GM19467 (cell line): ENCODE measurements around the gene ZCCHC14.
"Not testable (repeated sequence)": the region's sequence is repeated elsewhere in the genome, so short reads cannot be mapped to it uniquely, and the experiment has no call there.

Experiments used
- ATAC-seq: cut with Tn5 transposase; IDR thresholded peaks from one replicate; pipeline ENCODE4 v1.9.1; 2021; ENCODE audit warnings: mild to moderate bottlenecking, moderate library complexity; ENCODE audit not compliant: unreplicated experiment

The ZCCHC14 gene

DNA sequence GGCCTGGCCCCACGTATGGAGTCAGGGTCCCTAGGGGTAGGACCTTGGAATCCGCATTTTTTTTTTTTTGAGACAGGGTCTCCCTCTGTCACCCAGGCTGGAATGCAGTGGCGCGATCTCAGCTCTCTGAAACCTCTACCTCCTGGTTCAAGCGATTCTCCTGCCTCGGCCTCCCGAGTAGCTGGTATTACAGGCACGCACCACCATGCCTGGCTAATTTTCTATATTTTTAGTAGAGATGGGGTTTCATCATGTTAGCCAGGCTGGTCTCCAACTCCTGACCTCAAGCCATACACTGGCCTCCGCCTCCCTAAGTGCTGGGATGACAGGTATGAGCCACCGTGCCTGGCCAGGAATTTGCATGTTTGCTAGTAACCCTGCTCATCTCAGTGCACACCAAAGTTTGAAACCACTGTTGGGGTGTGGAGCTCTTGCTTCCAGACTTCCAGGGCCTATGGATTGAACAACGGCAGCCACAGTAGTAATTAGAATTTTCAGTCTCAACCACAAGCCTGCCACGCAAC is 5.0 kb upstream of the ZCCHC14 start:
- not testable (repeated sequence) for ATAC-seq

DNA sequence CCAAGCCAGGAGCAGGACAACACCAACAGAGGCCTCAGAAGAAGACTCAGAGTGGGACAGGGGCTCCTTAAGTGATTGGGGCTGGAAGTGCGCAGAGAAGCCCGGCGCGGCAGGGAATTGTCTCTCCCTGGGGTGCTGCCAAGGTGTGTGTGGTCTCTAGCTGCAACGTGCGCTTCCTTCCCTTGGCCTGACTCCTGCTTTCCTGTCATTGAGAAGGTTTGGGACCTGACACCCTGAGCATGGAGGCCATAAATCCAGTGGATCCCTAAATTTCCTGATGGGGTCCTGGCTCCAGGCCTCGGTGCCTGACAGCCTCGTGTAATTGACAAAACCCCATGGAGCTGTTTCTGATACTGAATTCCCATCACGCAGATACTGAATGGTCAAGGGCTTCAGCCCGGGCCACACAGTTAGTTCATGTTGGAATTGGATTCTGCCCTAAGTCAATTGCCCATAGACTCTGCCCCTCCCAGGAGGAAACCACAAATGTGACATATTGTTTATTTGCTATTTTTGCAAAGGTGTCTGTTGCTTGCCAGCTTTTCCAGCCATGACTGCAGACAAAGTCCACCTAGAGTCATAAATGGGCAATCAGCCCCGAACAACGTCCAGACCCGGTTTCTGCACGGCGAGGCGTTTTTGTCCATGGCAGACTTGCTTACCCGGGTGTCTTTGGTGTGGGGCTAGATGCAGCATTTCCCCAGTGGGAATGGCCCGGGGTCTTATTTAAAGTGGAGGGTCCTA is 4.4 kb upstream of the ZCCHC14 start:
- not testable (repeated sequence) for ATAC-seq

DNA sequence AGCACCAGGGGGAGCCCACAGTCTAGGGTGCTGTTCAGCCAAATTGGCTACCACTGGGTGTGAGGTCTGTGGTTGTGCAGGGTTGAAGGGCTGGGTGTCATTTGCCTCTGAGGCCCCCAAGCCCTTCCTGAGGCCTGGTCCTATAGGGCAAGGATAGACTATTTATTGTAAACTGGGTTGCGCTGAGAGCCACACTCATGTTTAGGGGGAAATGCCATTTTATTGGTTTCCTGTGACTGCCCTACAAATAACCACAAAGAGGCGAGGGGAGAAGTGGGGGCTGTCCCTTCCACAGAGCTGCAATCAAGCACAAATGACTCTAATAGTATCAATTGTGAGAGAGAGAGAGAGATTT is 3.6 kb upstream of the ZCCHC14 start:
- no peak for ATAC-seq

DNA sequence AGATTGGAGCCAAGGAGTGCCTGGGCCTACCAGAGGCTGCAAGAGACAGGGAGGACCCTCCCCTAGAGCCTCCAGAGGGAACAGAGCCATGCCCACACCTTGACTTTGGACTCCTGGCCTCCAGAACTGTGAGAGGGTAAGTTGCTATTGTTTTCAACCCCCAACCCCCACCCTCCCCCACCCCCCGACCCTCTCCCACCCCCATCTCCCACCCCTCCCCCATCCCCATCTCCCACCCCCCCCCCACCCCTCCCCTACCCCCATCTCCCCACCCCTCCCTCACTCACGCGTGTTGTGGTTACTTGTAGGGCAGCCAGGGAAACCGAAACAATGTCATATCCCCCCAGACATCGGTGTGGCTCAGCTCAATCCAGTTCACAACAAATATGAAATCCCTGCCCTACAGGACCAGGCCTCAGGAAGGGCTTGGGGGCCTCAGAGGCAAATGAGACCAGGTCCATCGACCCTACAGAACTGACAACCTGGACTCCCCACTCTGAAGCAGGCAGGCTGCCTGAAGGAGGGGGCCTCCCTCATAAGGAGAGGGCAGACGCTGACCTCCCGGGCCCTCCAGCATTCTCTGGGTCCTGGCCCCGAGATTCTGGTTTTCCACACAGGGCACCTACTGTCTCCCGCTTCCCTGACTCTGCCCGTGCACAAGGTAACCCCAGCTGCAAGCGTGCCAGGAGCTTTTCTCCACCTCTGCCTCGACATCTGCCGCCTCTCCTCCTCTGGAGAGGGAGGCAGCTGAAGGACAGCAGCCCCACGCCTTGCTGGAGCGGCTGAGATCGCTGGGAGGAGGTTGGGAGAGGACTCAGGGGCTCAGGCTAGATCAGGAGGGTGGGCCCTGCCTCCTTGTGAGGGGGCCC is 3.0 kb upstream of the ZCCHC14 start:
- ATAC-seq = no peak

DNA sequence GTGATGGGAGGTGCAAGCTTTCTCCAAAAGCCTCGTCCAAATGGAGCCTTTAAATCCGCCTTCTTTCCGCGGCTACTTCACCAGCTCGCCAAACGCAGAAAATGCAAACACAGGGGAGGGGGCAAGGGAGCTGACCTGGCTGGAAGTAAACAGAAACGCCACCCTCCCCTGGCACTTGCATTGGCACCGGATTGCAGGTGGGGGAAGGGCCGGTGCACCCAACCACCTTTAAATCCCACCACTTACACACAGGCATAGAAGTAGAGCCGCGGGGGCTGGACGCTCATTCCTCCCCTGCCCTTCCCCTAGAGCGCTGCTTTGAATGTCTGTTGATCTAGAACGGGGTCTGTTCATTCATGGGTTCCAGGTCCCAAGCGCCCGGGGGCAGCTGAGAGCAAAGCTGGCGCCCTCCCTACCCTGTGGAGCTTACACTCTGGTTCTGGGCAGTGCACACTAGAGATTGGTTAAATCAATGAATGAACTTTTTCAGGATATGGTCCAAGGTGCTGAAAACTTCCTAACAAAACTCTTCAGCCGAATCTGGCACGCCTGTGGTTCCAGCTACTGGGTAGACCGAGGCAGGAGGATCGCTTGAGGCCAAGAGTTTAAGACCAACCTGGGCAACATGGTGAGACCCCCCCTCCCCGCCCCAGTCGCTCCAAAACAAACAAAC is 920 bp upstream of the ZCCHC14 start:
- no peak for ATAC-seq

DNA sequence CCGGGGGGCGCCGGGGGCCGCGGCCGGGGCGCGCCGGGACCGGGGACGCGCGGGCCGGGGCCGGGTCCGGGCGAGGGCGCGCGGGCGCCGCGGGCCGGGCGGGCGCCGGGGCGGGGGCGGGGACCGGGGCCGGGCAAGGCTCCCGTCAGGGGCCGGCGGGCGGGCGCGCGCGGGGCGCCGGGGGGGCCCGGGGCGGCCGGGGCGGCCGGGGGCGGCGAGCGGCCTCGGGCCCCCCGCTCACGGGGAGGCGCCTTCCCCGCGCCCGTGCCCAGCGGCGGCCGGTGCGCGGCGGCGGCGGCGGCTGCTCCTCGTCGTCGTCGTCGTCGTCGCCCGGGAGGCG is 563 bp downstream of the ZCCHC14 start:
- ATAC-seq = no peak

DNA sequence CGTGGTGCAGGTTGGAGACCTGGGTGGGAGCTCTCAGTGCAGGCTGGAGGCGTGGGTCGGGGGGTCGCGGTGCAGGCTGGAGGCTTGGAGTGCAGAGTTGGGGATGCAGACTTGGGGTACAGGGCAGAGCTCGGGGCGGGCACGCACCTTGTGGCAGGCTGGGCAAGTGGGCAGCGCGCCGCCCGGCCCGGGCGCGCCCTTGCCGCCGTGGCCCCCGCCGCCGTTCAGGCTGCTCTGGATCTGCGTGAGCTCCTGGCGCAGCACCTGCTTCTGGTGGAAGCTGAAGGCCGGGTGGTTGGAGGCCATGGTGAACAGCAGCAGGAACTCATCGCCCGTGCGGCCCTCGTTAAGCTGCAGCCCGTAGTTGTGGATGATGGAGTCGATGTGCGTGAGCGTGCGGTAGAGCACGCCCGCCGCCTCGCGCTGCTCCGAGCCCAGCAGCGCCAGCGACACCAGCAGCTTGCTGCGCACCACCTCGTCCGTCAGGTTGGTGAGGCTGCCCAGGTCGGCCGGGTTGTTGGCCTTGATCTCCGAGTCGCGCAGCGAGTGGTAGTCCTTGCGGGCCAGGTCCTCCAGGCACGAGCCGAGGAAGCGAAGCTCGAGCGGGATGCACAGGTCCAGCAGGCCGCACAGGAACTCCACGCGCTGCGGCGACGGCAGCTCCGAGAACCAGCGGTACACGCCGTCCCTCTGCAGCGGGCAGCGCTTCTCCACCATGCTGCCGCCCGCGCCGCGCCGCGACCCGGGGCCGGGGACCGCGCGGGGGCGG is 1.1 kb downstream of the ZCCHC14 start:
- ATAC-seq = no peak

DNA sequence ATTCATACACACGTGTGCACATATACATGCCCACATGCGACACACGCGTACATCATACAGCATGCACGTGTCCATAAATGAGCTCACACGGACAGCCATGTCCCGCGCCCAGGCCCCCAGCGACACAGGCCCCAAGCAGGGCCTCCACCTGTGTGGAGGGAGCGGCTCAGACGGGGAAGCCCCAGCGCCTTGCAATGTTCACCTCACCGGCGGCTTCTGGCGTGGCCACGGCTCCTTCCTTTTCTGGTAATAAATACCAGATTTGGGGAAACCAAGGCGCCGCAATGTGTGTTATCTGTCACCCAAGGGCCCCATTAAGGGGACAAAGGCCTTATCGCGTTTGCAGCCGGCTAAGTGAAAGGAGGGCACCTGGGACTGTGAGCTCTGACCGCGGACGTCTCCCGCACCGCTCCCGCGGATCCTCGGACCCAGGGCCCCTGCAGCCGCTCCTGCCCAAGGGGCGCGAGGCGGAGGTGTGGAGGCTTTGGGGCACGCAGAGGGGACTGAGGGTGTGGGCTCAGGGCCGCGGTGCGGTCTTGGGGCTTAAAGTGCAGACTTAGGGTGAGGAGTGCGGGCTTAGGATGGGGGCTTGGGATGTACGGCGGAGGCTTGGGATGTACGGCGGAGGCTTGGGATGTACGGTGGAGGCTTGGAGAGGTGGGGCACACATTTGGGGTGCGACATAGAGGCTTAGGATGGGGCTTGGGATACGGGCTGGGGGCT is 1.9 kb downstream of the ZCCHC14 start:
- not testable (repeated sequence) for ATAC-seq

GRCh38 chr16:87490096-87490798 is 2.6 kb downstream of the ZCCHC14 start:
- ATAC-seq = no peak

DNA sequence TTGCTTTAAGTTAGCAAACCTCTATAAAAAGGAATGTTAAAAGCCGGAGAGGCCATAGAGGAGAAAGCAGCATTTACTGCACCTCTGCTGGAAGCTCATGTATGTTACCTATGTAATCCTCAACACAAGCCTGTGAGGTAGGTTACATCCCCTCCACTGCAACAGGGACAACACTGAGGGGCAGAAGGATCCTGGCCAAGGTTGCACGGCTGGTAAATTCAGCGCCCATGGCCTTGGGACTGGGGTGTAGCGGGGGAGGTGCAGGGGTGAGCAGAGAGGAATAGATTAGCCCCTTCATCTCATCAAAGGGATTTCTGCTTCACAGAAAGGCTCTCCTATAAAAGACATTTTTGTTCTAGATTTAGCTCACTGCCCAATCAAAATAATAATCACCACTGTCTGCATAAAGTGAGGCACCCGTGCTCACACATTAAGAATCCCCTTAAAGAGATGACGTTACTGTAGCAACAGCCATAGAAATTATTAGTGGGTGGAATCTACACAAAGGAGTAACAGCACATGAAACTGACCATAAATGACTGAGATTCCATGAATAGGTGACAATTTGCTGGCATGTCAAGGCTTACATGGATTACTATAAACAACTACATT is 3.3 kb downstream of the ZCCHC14 start:
- no peak for ATAC-seq

GRCh38 chr16:87488960-87489359 is 3.9 kb downstream of the ZCCHC14 start:
- not testable (repeated sequence) for ATAC-seq

DNA sequence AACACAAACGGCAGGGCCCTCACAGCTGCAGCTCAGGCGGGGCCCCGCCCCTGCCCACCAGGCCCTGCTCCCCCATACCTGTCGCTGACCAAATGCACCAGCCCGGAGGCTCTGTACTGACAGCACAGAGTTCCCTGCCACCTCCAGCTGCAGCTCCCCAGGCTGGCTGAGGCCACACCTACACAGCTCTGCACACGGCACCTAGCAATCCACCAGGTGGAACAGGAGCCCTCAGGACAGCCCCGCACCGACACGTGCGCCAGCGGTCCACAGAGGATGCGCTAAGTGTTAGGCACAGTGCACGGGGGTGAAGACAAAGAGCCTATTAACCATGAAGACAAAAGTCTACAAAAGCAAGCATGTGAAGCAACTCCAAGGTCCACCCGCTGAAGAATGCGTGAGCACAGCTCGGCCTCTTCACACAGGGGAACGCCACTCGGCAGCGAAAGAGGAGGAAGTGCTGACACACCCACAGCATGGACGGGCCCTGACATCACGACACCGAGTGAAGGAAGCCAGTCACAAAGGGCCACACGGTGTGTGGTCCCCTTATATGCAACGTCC is 5.4 kb downstream of the ZCCHC14 start:
- ATAC-seq = no peak

- ATAC-seq = no peak
These were observed 6.0 kb downstream of the ZCCHC14 start for GRCh38 chr16:87486713-87487247.

DNA sequence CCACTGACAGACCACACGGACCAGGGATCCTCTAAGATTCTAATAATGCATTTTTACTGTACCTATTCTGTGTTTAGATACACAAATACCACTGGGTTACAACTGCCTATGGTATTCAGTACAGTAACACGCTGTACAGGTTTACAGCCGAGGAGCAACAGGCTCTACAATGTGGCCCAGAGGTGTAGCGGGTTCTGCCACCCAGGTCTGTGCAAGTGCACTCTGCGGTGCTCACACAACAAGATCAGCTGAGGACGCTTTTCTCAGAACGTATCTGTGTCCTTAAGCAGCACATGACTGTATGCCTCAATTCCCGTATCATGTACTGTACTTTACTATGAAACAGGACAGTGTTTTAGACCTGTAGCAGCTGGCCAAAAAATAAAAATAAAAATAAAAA is 6.5 kb downstream of the ZCCHC14 start:
- ATAC-seq = no peak

- not testable (repeated sequence) for ATAC-seq
These were observed 7.0 kb downstream of the ZCCHC14 start for GRCh38 chr16:87485792-87486191.

DNA sequence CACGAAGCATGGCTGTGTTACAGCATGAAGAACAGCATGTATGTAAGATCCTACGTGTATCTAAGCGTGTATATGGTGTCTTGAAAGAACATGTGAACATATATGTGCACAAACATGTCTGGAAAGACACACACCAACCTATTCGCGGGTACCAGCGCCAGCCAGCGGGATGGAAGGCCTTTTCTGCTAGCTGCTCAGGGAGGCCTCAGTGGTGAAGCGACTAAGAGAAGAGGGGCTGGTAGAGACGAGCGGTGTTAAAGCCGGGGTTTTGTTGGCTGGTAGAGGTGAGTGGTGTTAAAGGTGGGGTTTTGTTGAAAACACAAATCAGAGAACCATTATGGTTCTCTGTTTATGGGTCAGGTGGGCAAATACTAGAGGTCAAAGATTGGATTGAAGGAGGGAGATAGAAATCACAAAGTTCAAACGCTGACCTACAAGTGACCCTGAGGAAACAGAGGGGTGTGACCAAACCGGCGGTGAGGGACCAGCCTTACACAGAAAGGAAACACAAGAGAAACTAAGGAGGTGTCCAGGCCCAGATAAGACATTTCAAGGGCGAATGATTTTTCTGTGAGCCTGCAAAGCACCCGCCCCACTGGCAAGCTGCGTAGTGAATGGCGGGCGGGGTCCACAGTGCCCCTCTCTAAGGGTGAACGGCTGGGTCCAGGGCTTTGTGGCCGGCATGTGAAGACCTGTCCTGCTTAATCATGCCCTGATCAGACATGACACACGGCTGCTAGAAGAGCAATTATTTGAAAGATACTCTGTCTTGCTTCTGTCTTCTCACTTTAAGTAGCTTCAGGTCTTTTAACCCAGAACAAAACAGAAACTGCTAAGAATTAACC is 8.1 kb downstream of the ZCCHC14 start:
- ATAC-seq = no peak

DNA sequence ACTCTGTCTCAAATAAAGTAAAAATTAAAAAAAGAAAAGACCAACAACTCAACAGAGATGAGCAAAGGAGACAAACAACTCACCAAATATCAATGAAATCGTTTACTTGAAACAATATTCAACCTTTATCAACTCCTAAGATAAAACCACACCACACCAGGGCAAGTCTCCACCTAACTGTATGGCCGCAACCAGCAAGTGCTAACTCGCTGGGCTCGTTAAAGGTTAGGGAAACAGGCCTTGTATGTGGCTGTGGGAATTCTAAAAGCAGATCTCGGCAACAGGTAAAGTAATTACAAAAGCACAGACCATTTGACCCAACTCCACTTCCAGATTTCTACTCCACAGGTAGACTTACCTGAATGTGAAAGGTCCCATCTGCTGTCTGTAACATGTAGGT is 9.3 kb downstream of the ZCCHC14 start:
- ATAC-seq = no peak

- ATAC-seq = not testable (repeated sequence)
These were observed 10.2 kb downstream of the ZCCHC14 start for GRCh38 chr16:87482670-87483069.
